ENCODE results near the gene CLSTN2. TPM values are rescaled to one million over a fixed set of nuclear protein-coding genes. Genes with fewer than 3 reads are reported as not detected.

CLSTN2 gene
- total RNA-seq, 1 donor from 2014 or later: 80.9 TPM

- no peak for FAIRE-seq
- H3K4me2 ChIP-seq (ENCODE audit: low read length): no peak overlapping the region
- TF ChIP-seq EZH2 (IDR thresholded peaks at IDR 0.05; ENCODE audit: insufficient read depth, low read length) (no peak), CTCF (IDR thresholded peaks at IDR 0.05; ENCODE audit: insufficient read depth, low read depth, low read length) (no peak)
Measured at GRCh38 chr3:140501770-140502364, 566.9 kb downstream of the CLSTN2 start.

GRCh38 chr3:140505213-140505612 lies 570.2 kb downstream of the CLSTN2 start:
- peak; percentile 58 for DNase-seq (ENCODE audit: low read depth)

More at GRCh38 chr3:140501770-140502364, 566.9 kb downstream of the CLSTN2 start:
- Mint-ChIP-seq H3K27me3 (ENCODE audit: low read depth, unreplicated experiment) (no peaks in the 10 kb centered on the region), H3K4me1 (ENCODE audit: low read depth, unreplicated experiment) (peaks cover 40% of the 10 kb centered on the region), H3K4me3 (ENCODE audit: unreplicated experiment) (no peak overlapping the region), H3K27ac (ENCODE audit: unreplicated experiment) (no peak overlapping the region), H3K9me3 (ENCODE audit: unreplicated experiment) (no peaks in the 10 kb centered on the region), H3K36me3 (ENCODE audit: low read depth, unreplicated experiment) (peaks cover 3% of the 10 kb centered on the region)
- Histone ChIP-seq H2AFZ (ENCODE audit: low read depth, low read length) (no peak overlapping the region), H3K79me2 (ENCODE audit: insufficient read depth, low read length) (no peaks in the 10 kb centered on the region), H3K9me3 (ENCODE audit: insufficient read depth, low read depth, low read length) (no peaks in the 10 kb centered on the region), H3K9ac (ENCODE audit: low read length) (no peak overlapping the region), H3K36me3 (ENCODE audit: insufficient read depth, low read length) (no peaks in the 10 kb centered on the region), H3K27me3 (ENCODE audit: insufficient read depth, low read length) (no peaks in the 10 kb centered on the region), H3K4me1 (ENCODE audit: insufficient read depth, low read length) (no peaks in the 10 kb centered on the region), H3K27ac (ENCODE audit: low read depth, low read length) (no peak overlapping the region), H4K20me1 (ENCODE audit: insufficient read depth, low read length) (no peaks in the 10 kb centered on the region), H3K4me3 (ENCODE audit: insufficient read depth, low read depth, low read length) (no peak overlapping the region)
- no peak for DNase-seq (ENCODE audit: low read depth)

More at GRCh38 chr3:140505213-140505612, 570.2 kb downstream of the CLSTN2 start:
- H3K27ac ChIP-seq (ENCODE audit: low read depth, low read length): no peak overlapping the region
- no peak for FAIRE-seq
- no peaks in the 10 kb centered on the region for H4K20me1 ChIP-seq (ENCODE audit: insufficient read depth, low read length)
- no peaks in the 10 kb centered on the region for H3K27me3 ChIP-seq (ENCODE audit: insufficient read depth, low read length)
- Mint-ChIP-seq H3K27me3 (ENCODE audit: low read depth, unreplicated experiment) (no peaks in the 10 kb centered on the region), H3K9me3 (ENCODE audit: unreplicated experiment) (no peaks in the 10 kb centered on the region), H3K4me3 (ENCODE audit: unreplicated experiment) (peak overlapping the region; percentile 14), H3K4me1 (ENCODE audit: low read depth, unreplicated experiment) (peaks cover 47% of the 10 kb centered on the region), H3K36me3 (ENCODE audit: low read depth, unreplicated experiment) (peaks cover 2% of the 10 kb centered on the region), H3K27ac (ENCODE audit: unreplicated experiment) (peak overlapping the region; percentile 41)
- H3K4me3 ChIP-seq (ENCODE audit: insufficient read depth, low read depth, low read length): no peak overlapping the region
- H3K36me3 ChIP-seq (ENCODE audit: insufficient read depth, low read length): no peaks in the 10 kb centered on the region
- no peak overlapping the region for H3K9ac ChIP-seq (ENCODE audit: low read length)
- H3K79me2 ChIP-seq (ENCODE audit: insufficient read depth, low read length): no peaks in the 10 kb centered on the region
- no peak overlapping the region for H2AFZ ChIP-seq (ENCODE audit: low read depth, low read length)
- H3K4me2 ChIP-seq (ENCODE audit: low read length): no peak overlapping the region
- H3K4me1 ChIP-seq (ENCODE audit: insufficient read depth, low read length): no peaks in the 10 kb centered on the region
- no peaks in the 10 kb centered on the region for H3K9me3 ChIP-seq (ENCODE audit: insufficient read depth, low read depth, low read length)
- no peak for TF ChIP-seq CTCF (IDR thresholded peaks at IDR 0.05; ENCODE audit: insufficient read depth, low read depth, low read length)
- TF ChIP-seq EZH2 (IDR thresholded peaks at IDR 0.05; ENCODE audit: insufficient read depth, low read length): no peak
